HepG2 (cell line): ENCODE results near the gene KIAA0232. TPM values are rescaled to one million over a fixed set of nuclear protein-coding genes. Genes with fewer than 3 reads are reported as not detected.
A peak's percentile ranks its signal among the peaks of the same experiment; 100 is the strongest.

Source experiments
- ATAC-seq: fragments of 200-7000 bp; cut with Tn5 transposase; 3 replicates; pipeline ENCODE4 v1.9.1; 2020; ENCODE audit warnings: mild to moderate bottlenecking, moderate library complexity
- BruUV-seq: library from RNA; stranded (reverse); fragments of 400-500 nt; replicated peaks from 2 replicates; lab custom pipeline; 2021; lab: Mats Ljungman, UMichigan
- CTCF ChIA-PET: fragments of 300-600 bp; formaldehyde crosslinking; extraction: SDS; loops from one replicate; lab custom pipeline; 2021; ENCODE audit warnings: low total read pairs, inconsistent platforms, low intra/inter-chr PET ratio; lab: Yijun Ruan, JAX
- POLR2A ChIA-PET: fragments of 350-600 bp; sonication (Branson Sonifier 250); formaldehyde crosslinking; loops from one replicate; lab custom pipeline; 2020; ENCODE audit warnings: antibody characterized with exemption, inconsistent platforms; lab: Yijun Ruan, JAX
- DNase-seq: peaks from one replicate; pipeline ENCODE4 v3.0.0-alpha.2; 2015; ENCODE audit warnings: low spot score
- FAIRE-seq: peaks from 3 replicates; lab custom pipeline; 2011; peaks lifted over from hg19 to GRCh38; lab: Jason Lieb, UNC
- H2AFZ ChIP-seq: one replicate; pipeline ENCODE4 v1.6.1; 2011; ENCODE audit warnings: low read length, inconsistent platforms
- H3K27ac ChIP-seq: fragments of 300-600 bp; 3 replicates; pipeline ENCODE4 v1.8.0; 2011; ENCODE audit warnings: mixed run types, mild to moderate bottlenecking, mixed read lengths, low read length, inconsistent platforms; ENCODE audit not compliant: insufficient read depth; ENCODE audit errors: extremely low read length
- H3K27me3 ChIP-seq, 2 experiments: fragments of 200-600 bp in 1 of 2; 2 replicates in 1 of 2; 3 replicates in 1 of 2; pipeline versions ENCODE4 v1.6.0 to v1.8.0; 2011; ENCODE audit warnings: low read length in 2 of 2, mild to moderate bottlenecking in 2 of 2, moderate library complexity in 2 of 2, inconsistent platforms in 1 of 2; ENCODE audit not compliant: insufficient read depth in 2 of 2, control insufficient read depth in 1 of 2
- H3K36me3 ChIP-seq, 2 experiments: fragments of 200-600 bp in 1 of 2; replicated peaks in 1 of 2; 2 replicates in 1 of 2; 3 replicates in 1 of 2; pipeline versions ENCODE4 v1.5.1 to v1.8.0; 2011; ENCODE audit warnings: low read length in 2 of 2, inconsistent platforms in 1 of 2; ENCODE audit not compliant: insufficient read depth in 2 of 2, control insufficient read depth in 1 of 2
- H3K4me1 ChIP-seq: 2 replicates; pipeline ENCODE4 v1.5.1; 2012; ENCODE audit warnings: low read length, inconsistent platforms; ENCODE audit not compliant: insufficient read depth
- H3K4me2 ChIP-seq: 2 replicates; pipeline ENCODE4 v1.6.0; 2011; ENCODE audit warnings: low read depth, low read length, inconsistent platforms
- H3K4me3 ChIP-seq, 3 experiments: fragments of 200-600 bp in 1 of 3; sonication (generic), shearing (Covaris generic) in 1 of 3; replicated peaks in 1 of 3; 2 replicates each; pipeline ENCODE4 v1.5.1; 2011 to 2016; ENCODE audit warnings: low read length in 3 of 3, inconsistent platforms in 2 of 3, low read depth in 2 of 3, mild to moderate bottlenecking in 2 of 3, control low read depth in 1 of 3, mixed read lengths in 1 of 3; ENCODE audit not compliant: insufficient read depth in 1 of 3
- H3K79me2 ChIP-seq: one replicate; pipeline ENCODE4 v1.6.1; 2011; ENCODE audit warnings: low read length, inconsistent platforms; ENCODE audit not compliant: insufficient read depth
- H3K9ac ChIP-seq: 2 replicates; pipeline ENCODE4 v1.6.0; 2011; ENCODE audit warnings: mild to moderate bottlenecking, low read depth, low read length, inconsistent platforms; ENCODE audit not compliant: insufficient read depth
- H3K9me3 ChIP-seq: 2 replicates; pipeline ENCODE4 v1.5.1; 2012; ENCODE audit warnings: mild to moderate bottlenecking, low read length
- H4K20me1 ChIP-seq: 2 replicates; pipeline ENCODE4 v1.6.0; 2011; ENCODE audit warnings: inconsistent platforms, mild to moderate bottlenecking, low read length, moderate library complexity; ENCODE audit not compliant: insufficient read depth
- MAX ChIP-seq: IDR thresholded peaks from 2 replicates; pipeline ENCODE4 v1.6.1; 2012; ENCODE audit warnings: inconsistent platforms
- PCBP1 ChIP-seq: fragments of 200-400 bp; formaldehyde crosslinking; IDR thresholded peaks from 2 replicates; pipeline ENCODE4 v1.6.1; 2017; ENCODE audit warnings: mild to moderate bottlenecking, low read depth, low read length, borderline replicate concordance
- ZNF687 ChIP-seq: sonication (generic); formaldehyde crosslinking; IDR thresholded peaks from 2 replicates; pipeline ENCODE4 v1.5.1; 2020; ENCODE audit warnings: mild to moderate bottlenecking, missing genetic modification reagents, moderate library complexity
- WGBS: methylation state at CpG from one replicate; pipeline ENCODE4 v1.1.6; 2017; ENCODE audit warnings: low lambda C conversion rate; 5-methylcytosine and 5-hydroxymethylcytosine counted together
- in situ Hi-C: cut with HindIII; loops from 2 replicates; pipeline ENCODE4 v1.10.0; 2017; ENCODE audit warnings: low pct_unique_long_range_greater_than_20kb; ENCODE audit not compliant: extremely low pct_ligation_motif_present
- intact Hi-C: fragments of 100-400 bp; cut with micrococcal nuclease; formaldehyde crosslinking; loops from one replicate; pipeline ENCODE4 v1.10.0; 2022; ENCODE audit not compliant: unreplicated experiment
- polyA plus RNA-seq, 8 experiments: library from polyadenylated mRNA; depleted of rRNA in 3 of 8; stranded (reverse) in 7 of 8; unstranded in 1 of 8; fragments of >200 nt; fragmentation: Illumina TruSeq in 4 of 8; extraction: Trizol in 4 of 8; gene quantifications; 2 replicates each; pipeline versions ENCODE4 v1.2.1 to v1.2.3, GENCODE V29; 2011 to 2016; ENCODE audit warnings: low read depth in 4 of 8, missing spikeins in 1 of 8, mixed read lengths in 1 of 8; ENCODE audit not compliant: insufficient read depth in 1 of 8
- total RNA-seq, 5 experiments: library from RNA; depleted of rRNA; stranded (reverse); fragments of >200 nt; fragmentation: Illumina TruSeq; extraction: Trizol; gene quantifications; 2 replicates each; pipeline ENCODE4 v1.2.3, GENCODE V29; 2016; ENCODE audit warnings: low read depth in 1 of 5

The KIAA0232 gene
- total and polyA plus RNA-seq, 2 of the 13 experiments (the other 11 are each of a cell fraction or from before 2014, with no cell fraction given) = 7.8 to 17.1 TPM

GRCh38 chr4:6773106-6773505 is 9.4 kb upstream of the KIAA0232 start:
- CTCF ChIA-PET = no interaction called here

More at GRCh38 chr4:6773106-6773505, 9.4 kb upstream of the KIAA0232 start:
- H3K36me3 ChIP-seq = no peaks in the 10 kb centered on the region
- H2AFZ ChIP-seq = peak overlapping the region; percentile 28
- FAIRE-seq (peak; percentile 42), ATAC-seq (no peak), DNase-seq (no peak)
- no peaks in the 10 kb centered on the region for H3K79me2 ChIP-seq
- in situ Hi-C loops = no loop called here
- POLR2A ChIA-PET = interaction anchor here (1.3 to 9.3 kb wide), 2 partner anchors 22 to 63 kb away, joined by 4 to 207 read pairs; partner anchors contain the start of gene MRFAP1L1
- H3K27ac ChIP-seq = no peak overlapping the region
- intact Hi-C loops = no loop called here
- peaks cover 96% of the 10 kb centered on the region for H3K4me1 ChIP-seq
- H3K4me3 ChIP-seq = peak overlapping the region in 1 of 3 experiments; percentile 7; a peak in 2 of 6 replicates
- H4K20me1 ChIP-seq = no peaks in the 10 kb centered on the region
- no peak overlapping the region for H3K9ac ChIP-seq
- H3K9me3 ChIP-seq = no peaks in the 10 kb centered on the region
- no peaks in the 10 kb centered on the region for H3K27me3 ChIP-seq
- 38% methylated on average over 3 of the region's 6 CpGs for WGBS
- TF ChIP-seq MAX = 0 out of 2 replicates have a peak, but pooled peaks have one; percentile 28
- no peak for TF ChIP-seq PCBP1
- TF ChIP-seq ZNF687 (CRISPR knock-in tag) = peak; percentile 26; the same call in 1 of the 2 replicates
- no TSS peak for BruUV-seq
- peak overlapping the region; percentile 70 for H3K4me2 ChIP-seq
